Medulla oblongata (tissue), 1 donor: Measurements from ENCODE around the gene CDH1.
"Not testable (repeated sequence)": the region's sequence is repeated elsewhere in the genome, so short reads cannot be mapped to it uniquely, and the experiment has no call there.

Experiments used
- DNase-seq: peaks from one replicate; pipeline ENCODE4 v3.0.0-alpha.2; 2015; ENCODE audit errors: extremely low spot score

CDH1 gene

DNA sequence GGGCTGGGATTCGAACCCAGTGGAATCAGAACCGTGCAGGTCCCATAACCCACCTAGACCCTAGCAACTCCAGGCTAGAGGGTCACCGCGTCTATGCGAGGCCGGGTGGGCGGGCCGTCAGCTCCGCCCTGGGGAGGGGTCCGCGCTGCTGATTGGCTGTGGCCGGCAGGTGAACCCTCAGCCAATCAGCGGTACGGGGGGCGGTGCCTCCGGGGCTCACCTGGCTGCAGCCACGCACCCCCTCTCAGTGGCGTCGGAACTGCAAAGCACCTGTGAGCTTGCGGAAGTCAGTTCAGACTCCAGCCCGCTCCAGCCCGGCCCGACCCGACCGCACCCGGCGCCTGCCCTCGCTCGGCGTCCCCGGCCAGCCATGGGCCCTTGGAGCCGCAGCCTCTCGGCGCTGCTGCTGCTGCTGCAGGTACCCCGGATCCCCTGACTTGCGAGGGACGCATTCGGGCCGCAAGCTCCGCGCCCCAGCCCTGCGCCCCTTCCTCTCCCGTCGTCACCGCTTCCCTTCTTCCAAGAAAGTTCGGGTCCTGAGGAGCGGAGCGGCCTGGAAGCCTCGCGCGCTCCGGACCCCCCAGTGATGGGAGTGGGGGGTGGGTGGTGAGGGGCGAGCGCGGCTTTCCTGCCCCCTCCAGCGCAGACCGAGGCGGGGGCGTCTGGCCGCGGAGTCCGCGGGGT is at the start of gene CDH1:
Gene CDH1, plus strand, starts transcription at position 247 of the 684 bp plus-strand sequence. Its CDS starts 124 bp downstream, at position 371.
- no peak for DNase-seq

DNA sequence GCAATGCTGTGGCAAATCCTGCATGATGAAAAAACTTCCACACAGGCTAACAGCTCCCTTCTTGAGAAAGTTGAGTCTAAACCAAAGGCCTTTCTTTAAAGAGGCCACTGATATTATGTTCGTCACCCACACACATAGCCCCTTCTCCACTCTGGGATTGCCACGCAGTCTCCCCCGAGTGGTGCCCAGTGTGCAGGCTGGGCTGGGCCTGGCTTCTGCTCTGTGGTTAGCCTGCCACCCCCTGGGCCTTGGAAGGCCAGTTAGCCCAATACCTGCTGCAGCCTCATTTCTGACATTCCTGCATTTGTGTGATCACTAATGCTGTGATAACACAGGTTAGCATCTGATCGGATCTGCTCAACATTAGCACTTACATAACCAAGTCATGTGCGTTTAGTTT is 47.2 kb upstream of the CDH1 start:
- DNase-seq, result no peak

DNA sequence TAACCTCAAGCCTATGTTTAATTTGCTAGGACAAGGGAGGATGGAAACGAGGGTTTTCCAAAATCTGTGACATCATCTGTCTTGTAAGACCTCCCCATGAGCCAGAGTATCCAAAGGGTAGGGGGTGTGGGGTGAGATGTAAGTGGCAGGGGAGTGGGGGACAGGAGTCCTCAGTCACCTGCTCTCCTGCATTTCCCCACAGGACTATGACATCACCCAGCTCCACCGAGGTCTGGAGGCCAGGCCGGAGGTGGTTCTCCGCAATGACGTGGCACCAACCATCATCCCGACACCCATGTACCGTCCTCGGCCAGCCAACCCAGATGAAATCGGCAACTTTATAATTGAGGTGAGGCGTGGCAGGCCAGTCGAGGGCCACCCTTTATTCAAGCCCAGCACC is 41.5 kb upstream of the CDH1 start:
- no peak for DNase-seq

DNA sequence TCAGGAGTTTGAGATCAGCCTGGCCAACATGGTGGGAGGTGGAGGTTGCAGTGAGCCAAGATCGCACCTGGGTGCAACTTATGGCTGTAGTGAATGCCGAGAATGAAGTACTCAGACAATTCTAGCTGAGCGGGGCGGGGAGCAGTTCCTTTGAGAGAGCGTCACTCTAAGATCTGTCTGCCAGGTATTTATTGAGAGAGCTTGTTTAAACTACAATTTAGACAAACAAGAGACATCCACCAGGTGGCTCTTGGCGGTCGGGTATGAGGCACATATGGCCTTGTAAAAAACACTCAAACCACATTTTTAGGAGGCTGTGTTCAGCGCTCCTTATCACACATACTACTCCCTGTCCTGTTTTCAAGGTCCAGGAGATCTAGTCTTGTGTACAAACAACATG is 40.6 kb upstream of the CDH1 start:
- no peak for DNase-seq

DNA sequence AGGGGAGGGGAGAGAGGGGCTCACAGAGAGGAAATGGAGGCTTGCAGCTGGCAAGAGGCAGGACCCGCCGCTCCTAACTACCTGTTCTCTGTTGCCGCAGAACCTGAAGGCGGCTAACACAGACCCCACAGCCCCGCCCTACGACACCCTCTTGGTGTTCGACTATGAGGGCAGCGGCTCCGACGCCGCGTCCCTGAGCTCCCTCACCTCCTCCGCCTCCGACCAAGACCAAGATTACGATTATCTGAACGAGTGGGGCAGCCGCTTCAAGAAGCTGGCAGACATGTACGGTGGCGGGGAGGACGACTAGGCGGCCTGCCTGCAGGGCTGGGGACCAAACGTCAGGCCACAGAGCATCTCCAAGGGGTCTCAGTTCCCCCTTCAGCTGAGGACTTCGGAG is 39.0 kb upstream of the CDH1 start:
- DNase-seq, result no peak

DNA sequence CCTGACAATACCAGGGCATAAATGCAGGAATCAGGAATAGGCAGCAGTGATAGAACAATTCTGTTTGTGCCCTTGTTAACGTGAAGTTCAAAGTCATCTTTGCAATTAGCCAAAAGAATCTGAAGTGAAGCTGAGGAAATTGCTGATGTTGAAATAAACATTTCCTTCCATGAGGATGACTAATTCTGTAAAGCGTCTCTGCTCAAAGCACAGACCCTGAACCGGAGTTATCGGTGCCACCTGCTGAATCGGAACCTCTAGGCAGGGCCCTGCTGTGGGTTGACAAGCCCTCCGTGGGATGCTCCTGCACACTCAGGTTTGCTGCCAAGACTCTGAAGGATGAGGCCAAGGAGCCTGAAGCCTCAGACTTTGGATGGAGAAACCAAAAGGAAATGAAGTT is 37.0 kb upstream of the CDH1 start:
- no peak for DNase-seq

DNA sequence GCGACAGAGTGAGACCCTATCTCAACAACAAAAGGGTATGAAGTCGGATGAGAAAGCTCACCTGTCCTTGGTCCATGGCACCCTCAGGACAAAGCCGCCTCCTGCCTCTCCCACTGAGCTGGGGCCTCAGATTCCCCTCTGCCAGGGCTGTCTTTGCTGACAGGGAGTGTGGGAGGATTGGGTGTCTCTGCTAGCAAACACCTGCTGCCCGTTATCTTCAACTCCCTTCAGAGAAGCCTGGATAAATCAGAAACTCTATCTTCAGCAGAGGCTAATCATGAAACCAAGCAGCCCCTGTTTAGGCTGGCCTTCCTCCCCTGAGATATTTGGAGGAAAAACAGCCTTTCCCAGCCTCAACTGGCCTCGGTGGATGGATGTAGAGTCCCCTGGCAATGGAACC is 36.3 kb upstream of the CDH1 start:
- DNase-seq, result no peak

DNA sequence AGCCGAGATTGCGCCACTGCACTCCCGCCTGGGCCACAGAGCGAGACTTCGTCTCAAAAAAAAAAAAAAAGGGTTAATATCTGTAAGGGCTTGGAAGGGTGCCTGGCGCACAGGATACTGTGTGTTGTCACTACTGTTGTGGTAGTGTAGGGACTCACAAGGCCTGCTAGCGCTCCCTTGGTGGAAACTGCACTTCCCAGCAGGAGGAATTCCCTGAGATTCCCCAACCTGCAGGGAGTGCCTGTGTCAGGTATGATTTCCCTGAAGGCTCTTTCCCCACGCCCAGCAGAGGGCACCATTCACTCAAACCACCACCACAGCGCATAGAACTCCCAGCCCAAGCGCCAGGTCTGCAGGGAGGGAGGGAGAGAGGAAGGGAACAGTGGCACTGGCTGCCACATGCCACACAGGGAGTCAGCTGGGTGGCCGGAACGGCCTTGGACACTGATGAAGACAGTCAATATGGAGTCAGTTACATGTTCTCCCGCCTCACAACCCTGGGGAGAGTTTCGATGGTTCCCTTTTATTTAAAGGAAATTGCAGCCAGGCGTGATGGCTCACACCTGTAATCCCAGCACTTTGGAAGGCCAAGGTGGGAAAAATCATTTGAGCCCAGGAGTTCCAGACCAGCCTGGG is 32.7 kb upstream of the CDH1 start:
- DNase-seq, result peak; percentile 92

DNA sequence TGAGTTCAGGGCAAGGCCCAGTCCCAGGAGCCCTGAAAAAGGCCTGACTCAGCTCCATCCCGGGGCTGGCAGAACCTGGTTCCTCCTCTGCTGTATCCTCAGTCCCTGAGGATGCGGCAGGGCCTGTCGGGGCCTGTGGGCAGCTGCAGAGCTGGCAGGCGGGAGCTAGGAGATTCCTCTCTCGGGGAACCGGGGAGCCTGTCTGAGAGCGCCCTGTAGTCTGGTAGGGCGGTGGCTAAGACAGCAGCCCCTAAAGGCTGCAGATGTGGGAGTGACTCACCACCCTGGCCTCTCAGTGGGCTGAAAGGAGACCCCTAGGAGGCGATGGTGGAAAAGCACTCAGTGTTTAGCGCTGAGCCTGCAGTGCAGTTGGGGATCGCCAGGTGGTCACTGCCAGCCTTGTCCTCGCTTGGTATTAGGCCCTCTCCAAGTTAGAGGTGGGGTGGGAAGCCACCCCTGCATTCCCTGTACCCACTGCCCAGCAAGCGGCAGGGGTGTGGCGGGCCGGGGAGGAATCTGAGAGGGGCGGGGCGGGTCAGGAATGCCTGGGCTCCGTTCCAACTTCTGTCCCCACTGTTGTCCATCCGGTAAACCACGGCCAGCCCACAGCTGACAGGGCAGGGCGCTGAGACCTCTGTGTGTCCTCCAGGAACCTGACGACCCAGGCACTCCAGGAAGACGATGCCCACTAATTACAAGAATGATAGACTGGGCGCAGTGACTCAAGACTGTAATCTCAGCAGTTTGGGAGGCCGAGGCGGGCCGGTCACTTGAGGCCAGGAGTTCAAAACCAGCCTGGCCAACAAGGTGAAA is 29.5 kb upstream of the CDH1 start:
- DNase-seq, result no peak

DNA sequence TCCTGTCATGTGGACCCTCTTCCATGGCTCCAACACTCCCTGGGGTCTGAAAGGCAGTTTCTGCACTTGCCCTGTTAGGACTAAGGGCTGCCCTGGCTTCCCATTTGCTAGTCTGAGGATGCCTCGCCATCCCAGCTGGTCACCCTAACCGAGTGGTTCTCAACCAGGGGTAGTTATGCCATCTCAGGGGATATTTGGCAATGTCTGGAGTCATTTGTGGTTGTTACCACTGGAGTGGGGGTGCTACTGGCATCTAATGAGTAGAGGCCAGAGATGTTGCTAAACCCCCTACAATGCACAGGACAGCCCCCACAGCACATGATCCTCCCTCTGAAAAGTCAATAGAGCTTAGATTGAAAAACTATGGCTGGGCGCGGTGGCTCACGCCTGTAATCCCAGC is 26.9 kb upstream of the CDH1 start:
- DNase-seq, result no peak

DNA sequence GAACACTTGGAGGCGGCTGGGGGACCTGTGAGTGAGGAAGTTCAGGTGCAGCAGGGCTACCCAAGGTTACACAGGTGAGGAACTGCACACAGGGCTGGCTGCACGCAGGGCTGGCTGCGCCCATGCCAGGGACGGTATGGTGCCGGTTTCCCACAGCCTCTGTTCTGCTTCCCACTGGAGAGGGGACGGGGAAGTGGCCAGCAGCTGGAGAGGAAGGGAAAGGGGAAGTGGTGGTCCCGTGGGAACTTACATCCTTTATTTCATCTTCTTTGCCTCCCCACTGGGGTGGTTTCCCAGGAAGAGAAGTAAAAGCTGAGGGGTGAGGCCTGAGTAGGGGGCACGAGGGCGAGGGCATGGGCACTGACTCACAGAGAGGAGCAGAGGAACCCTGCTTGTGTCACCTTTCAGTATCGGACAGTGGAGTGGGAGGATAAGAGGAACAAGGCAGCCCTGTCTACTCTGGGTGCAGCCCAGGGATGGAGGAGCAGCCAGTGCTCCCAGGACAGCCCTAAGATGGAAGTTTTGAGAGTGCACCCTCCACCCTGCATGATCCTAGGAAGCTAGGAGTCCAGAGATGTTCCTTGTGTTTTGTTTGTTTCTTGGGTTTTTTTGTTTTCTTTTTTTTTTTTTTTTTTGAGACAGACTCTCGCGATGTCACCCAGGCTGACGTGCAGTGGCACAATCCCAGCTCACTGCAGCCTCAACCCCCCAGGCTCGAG is 25.5 kb upstream of the CDH1 start:
- peak; percentile 13 for DNase-seq

DNA sequence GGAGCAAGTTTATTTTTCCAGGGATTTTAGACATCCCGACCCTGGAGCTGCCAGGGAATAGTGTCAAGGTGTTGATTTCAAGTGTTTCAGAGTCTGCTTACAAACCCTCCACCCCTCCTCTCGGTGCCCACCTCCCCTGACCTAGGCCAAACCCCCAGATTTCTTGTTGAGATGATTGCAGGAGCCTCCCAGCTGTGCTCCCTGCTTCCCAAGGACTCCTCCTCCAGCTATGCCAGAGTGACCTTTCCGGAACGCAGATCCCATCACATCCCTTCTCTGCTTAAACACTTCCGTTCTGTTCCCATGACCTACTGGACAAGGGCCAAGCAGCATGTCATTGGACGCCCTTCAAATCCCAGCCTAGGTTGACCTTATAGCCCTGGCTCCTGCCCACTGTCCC is 23.7 kb upstream of the CDH1 start:
- DNase-seq, result no peak

DNA sequence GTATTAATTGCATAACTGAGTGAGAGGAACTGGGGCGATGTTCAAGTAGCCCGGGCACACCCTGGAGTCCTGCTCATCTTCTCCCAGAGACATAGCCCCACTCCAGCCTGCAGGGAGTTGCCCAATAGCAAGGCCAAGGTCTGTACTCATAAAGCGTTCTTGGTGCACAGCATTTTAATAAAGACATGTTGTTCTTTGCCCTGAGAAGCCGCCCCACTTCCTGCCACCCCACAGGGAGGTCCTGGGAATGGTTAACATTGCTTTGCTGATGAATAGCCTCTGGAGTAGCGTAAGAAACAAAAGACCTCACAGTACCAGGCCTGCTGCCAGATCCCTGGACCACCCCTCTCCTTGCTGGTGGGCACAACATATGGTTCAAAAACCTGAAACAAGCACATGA is 21.6 kb upstream of the CDH1 start:
- no peak for DNase-seq

DNA sequence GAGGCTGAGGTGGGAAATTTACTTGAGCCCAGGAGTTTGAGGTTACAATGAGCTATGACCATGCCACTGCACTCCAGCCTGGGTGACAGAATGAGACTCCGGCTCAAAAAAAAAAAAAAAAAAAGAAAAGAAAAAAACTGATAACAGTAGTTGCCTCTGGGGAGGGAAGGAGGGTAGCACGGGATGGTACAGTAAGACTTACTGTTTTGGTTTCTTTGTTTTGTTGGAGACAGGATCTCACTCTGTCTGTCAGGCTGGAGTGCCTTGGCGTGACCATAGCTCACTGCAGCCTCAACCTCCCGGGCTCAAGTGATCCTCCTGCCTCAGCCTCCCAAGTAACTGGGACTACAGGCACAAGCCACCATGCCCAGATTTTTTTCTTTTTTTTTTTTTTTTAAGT is 20.6 kb upstream of the CDH1 start:
- DNase-seq, result not testable (repeated sequence)

DNA sequence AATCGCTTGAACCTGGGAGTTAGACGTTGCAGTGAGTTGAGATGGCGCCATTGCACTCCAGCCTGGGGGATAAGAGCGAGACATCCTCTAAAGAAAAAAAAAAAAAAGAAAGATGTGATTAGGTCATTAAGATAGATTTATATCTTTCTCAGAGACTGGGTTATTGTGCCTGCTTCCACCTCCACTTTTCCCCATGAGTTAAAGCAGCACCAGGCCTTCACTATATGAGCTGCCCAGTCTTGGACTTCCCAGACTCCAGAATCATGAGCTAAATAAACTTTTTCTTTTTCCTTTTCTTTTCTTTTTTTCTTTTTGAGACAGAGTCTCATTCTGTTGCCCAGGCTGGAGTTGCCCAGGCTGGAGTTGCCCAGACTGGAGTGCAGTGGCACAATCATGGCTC is 19.4 kb upstream of the CDH1 start:
- DNase-seq, result no peak

DNA sequence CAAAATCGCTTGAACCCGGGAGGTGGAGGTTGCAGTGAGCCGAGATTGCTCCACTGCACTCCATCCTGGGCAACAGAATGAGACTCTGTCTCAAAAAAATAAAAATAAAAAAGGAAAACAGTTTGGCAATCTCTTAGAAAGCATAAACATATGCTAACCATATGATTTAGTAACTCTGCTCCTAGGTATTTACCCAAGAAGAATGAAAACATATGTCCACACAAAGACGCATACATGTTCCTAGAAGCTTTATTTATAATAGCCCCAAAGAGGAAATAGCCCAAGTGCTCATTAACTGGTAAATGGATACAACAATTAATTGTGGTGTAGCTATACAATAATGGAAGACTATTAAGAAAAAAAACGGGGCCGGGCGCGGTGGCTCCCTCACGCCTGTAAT is 18.5 kb upstream of the CDH1 start:
- no peak for DNase-seq

DNA sequence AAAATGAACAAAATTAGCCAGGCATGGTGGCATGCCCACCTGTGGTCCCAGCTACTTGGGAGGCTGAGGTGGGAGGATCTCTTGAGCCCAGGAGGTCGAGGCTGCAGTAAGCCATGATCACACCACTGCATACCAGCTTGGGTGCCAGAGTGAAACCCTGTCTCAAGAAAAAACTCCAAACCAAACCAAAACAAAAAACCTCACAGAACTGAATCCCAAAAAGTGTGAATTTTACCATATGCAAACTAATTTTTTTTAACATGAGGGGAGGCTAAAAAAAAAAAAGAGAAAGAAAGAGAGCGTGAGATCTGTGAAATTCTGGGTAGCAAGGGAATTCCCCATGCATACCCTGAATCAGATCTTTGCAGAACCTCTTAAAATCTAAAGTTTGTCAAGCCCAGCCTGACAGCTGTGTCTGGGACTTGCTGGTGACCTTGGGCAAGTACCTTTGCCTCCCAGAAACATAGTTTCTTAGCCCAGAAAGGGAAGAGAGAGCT is 17.1 kb upstream of the CDH1 start:
- no peak for DNase-seq

DNA sequence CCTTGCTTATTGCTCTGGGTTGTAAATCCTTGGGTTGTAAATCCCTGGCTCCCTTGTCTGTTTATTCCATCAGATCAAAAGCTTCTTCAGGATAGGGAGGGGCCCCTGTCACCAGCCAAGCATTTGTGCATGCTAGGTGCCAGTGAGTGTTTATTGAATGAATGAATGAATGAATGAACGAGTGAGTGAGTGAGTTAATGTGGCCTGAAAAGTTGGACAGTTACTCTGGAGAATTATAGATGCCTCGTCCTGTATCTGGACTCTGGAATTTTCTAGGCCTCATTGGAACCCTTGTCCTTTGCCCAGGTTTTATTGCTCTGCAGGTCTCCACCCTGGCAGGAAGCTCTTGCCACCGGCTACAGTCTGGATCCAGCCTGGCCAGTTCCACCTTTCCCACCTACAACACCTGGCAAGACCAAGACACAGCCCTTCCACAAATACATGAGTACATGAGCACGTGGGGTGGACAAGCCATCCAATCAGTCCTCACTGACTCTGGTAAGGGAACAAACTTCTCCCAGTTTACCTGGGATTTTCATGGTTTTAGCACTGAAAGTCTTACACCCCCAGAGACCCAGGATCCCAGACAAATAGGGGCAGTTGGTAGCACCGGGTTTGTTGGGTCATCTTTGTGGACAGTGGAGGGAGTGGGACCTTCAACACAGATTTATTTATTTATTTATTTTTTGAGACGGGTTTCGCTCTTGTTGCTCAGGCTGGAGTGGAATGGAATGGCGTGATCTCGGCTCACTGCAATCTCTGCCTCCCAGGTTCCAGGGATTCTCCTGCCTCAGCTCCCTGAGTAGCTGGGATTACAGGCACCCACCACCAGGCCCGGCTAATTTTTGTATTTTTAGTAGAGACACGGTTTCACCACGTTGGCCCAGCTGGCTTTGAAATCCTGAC is 14.7 kb upstream of the CDH1 start:
- no peak for DNase-seq

DNA sequence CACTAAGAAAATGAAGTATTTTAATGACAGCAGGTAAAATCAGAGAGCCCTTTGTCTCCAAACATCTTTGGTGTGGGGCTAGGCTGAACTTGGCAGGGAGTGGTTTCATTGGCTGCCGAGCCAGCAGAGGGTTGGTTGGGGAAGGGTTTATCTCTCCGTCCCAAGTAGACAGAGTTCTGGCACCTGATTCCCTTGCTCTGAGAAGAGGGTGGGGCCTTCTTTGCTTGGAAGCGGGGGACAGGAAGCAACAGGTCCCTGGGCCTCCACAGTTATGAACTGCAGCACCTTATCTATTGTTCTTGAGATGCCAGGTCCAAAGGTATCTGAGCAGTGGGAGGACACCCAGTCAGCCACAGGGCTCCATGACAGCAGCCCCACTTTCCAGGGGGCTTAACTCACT is 12.3 kb upstream of the CDH1 start:
- DNase-seq, result no peak

DNA sequence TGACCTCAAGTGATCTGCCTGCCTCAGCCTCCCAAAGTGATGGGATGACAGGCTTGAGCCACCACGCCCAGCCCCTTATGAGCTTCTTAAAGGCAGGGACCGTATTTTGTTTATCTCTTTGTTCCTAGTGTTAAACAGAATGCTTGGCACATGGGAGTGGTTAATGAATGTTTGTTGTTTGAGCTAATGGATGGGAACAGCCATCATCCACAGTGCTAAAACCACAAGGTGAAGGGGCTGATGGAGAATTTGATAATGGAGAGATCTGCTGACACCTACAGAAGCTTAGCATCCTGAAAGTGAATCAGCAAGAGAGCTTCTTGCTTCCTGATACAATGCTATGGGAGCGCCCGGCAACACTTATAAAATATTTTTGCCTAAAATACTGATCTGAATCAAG is 8.6 kb upstream of the CDH1 start:
- DNase-seq, result no peak

DNA sequence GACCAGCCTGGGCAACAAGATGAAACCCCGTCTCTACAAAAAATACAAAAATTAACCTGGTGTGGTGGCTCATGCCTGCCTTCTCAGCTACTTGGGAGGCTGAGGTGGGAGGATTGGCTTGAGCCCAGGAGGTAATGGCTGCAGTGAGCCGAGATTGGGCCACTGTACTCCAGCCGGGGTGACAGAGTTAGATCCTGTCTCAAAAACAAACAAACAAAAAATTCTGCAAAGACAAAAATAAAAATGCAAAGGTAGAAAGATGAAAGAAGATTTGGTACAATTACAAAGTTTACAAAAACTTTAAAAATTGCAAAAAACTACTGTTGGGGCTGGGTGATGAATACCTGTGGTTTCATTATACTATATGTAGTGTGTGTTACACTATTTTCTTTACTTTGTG is 5.5 kb upstream of the CDH1 start:
- DNase-seq, result no peak
